GM12878 (cell line): ENCODE data around the gene POGZ.

Source experiments
- ATF7 ChIP-seq: fragments of 450-650 bp; IDR thresholded peaks from 2 replicates; pipeline ENCODE4 v1.6.1; 2016; ENCODE audit warnings: low read depth, mild to moderate bottlenecking
- CBX5 ChIP-seq: sonication (generic); IDR thresholded peaks from 2 replicates; pipeline ENCODE4 v1.6.1; 2016; ENCODE audit warnings: low read depth, moderate library complexity, mild to moderate bottlenecking, inconsistent platforms
- CTCF ChIP-seq, 3 experiments: IDR thresholded peaks in 2 of 3; conservative IDR thresholded peaks in 1 of 3; 2 replicates each; pipeline ENCODE4 v1.5.1; 2011; ENCODE audit warnings: low read depth in 3 of 3, low read length in 3 of 3, mild to moderate bottlenecking in 3 of 3, control low read depth in 2 of 3, moderate library complexity in 2 of 3, inconsistent platforms in 1 of 3, mixed read lengths in 1 of 3; ENCODE audit not compliant: control insufficient read depth in 2 of 3, insufficient read depth in 1 of 3; ENCODE audit errors: extremely low read depth in 1 of 3
- EGR1 ChIP-seq, 2 experiments: IDR thresholded peaks; 1 replicate in 1 of 2; 2 replicates in 1 of 2; pipeline ENCODE4 v1.6.1; 2011 to 2012; ENCODE audit warnings: low read depth in 2 of 2, low read length in 2 of 2, borderline replicate concordance in 1 of 2, mild to moderate bottlenecking in 1 of 2, moderate library complexity in 1 of 2
- EZH2 ChIP-seq: IDR thresholded peaks from 2 replicates; pipeline ENCODE4 v1.6.1; 2012; ENCODE audit warnings: low read depth, mild to moderate bottlenecking, control low read depth, inconsistent platforms, low read length, borderline replicate concordance; ENCODE audit not compliant: control insufficient read depth
- NFYB ChIP-seq: IDR thresholded peaks from 2 replicates; pipeline ENCODE4 v1.6.1; 2011; ENCODE audit warnings: low read depth, mild to moderate bottlenecking, low read length, improper control_type of control experiment, moderate library complexity; ENCODE audit not compliant: insufficient read depth
- NKRF ChIP-seq: fragments of 450-650 bp; conservative IDR thresholded peaks from 2 replicates; pipeline ENCODE4 v1.6.1; 2017; ENCODE audit warnings: mild to moderate bottlenecking, moderate library complexity
- POLR2A ChIP-seq: IDR thresholded peaks from 2 replicates; pipeline ENCODE4 v1.6.1; 2011; ENCODE audit warnings: low read depth, mild to moderate bottlenecking, low read length
- RAD21 ChIP-seq: IDR thresholded peaks from 2 replicates; pipeline ENCODE4 v1.6.1; 2011; ENCODE audit warnings: mild to moderate bottlenecking, low read depth, low read length, moderate library complexity; ENCODE audit not compliant: insufficient read depth
- SMC3 ChIP-seq: IDR thresholded peaks from 2 replicates; pipeline ENCODE4 v1.6.1; 2011; ENCODE audit warnings: low read length, improper control_type of control experiment, borderline replicate concordance
- TARDBP ChIP-seq: IDR thresholded peaks from 2 replicates; pipeline ENCODE4 v1.6.1; 2016; ENCODE audit warnings: borderline replicate concordance
- ZNF592 ChIP-seq: fragments of 450-650 bp; IDR thresholded peaks from 2 replicates; pipeline ENCODE4 v1.6.1; 2017; ENCODE audit warnings: mild to moderate bottlenecking, moderate library complexity

- TF ChIP-seq CBX5 (no peak), ATF7 (no peak), CTCF (IDR thresholded peaks at IDR 0.05 in 2 of 3, conservative IDR thresholded peaks at IDR 0.05 in 1 of 3; ENCODE audit: control insufficient read depth in 2 of 3, extremely low read depth in 1 of 3, insufficient read depth in 1 of 3, low read depth in 3 of 3, low read length in 3 of 3) (no peak), POLR2A (no peak), NFYB (no peak), NKRF (no peak), RAD21 (no peak), EGR1 (IDR thresholded peaks at IDR 0.05; ENCODE audit: borderline replicate concordance in 1 of 2, low read depth in 2 of 2, low read length in 2 of 2) (no peak), EZH2 (no peak), SMC3 (no peak), TARDBP (no peak), ZNF592 (no peak)
These were observed 74.7 kb downstream of the POGZ start for GRCh38 chr1:151384584-151384983.
